Lower lobe of right lung (tissue), 2 donors: ENCODE data around the gene FOXJ3. TPM values are rescaled to one million over a fixed set of nuclear protein-coding genes. Genes with fewer than 3 reads are reported as not detected.

Experiments used
- ATAC-seq, 2 donors: fragments of 200-7000 bp; cut with Tn5 transposase; one replicate each; pipeline ENCODE4 v1.9.1; 2020 to 2022; ENCODE audit warnings: mild to moderate bottlenecking in 2 of 2, moderate library complexity in 2 of 2
- DNase-seq: peaks from one replicate; pipeline ENCODE4 v3.0.0-alpha.2; 2020
- H3K27ac ChIP-seq: fragments of 200-600 bp; one replicate; pipeline ENCODE4 v1.8.0; 2022
- H3K27me3 ChIP-seq: fragments of 200-600 bp; one replicate; pipeline ENCODE4 v1.8.0; 2022; ENCODE audit warnings: low read depth
- H3K36me3 ChIP-seq: fragments of 200-600 bp; one replicate; pipeline ENCODE4 v1.8.0; 2022; ENCODE audit warnings: mild to moderate bottlenecking
- H3K4me1 ChIP-seq: fragments of 200-600 bp; one replicate; pipeline ENCODE4 v1.8.0; 2022
- H3K4me3 ChIP-seq: fragments of 200-600 bp; one replicate; pipeline ENCODE4 v1.8.0; 2022; ENCODE audit warnings: mild to moderate bottlenecking
- H3K9me3 ChIP-seq: fragments of 200-600 bp; one replicate; pipeline ENCODE4 v1.8.0; 2022
- CTCF ChIP-seq: fragments of 200-600 bp; IDR thresholded peaks from one replicate; pipeline ENCODE4 v1.8.0; 2022; ENCODE audit warnings: antibody characterized with exemption, mild to moderate bottlenecking
- intact Hi-C: fragments of 100-400 bp; cut with DNase I; formaldehyde crosslinking; loops from one replicate; pipeline ENCODE4 v1.11.0; 2022
- total RNA-seq: library from RNA; stranded (reverse); fragmentation: NEBNext Ultra II Directional; extraction: Animal tissue kit (Norgen Biotek cat#: 25700); gene quantifications from one replicate; pipeline ENCODE4 v1.2.1, GENCODE V29; 2021
- donor health status: DM: no; HTN: yes; CAD: no; lungs with severe emphysema.

FOXJ3 gene
- total RNA-seq, 1 donor from 2014 or later, result 44.0 TPM

DNA sequence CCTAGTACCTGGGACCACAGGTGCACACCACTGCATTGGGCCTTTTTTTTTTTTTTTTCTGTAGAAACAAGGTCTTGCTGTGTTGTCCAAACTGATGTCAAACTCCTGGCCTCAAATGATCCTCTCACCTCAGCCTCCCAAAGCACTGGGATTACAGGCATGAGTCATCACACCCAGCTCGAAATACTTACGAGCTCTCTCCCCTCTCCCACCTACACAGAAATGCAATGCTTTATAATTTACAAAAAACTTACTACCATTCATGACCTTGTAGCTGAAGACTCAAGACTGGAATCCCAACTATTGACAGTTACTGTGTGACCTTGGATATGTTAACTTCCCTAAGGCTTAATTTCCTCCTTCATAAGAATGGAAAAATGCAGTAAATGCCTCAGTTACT is 18.7 kb downstream of the FOXJ3 start:
- no peak overlapping the region for H3K4me3 ChIP-seq
- no peak overlapping the region for H3K27ac ChIP-seq
- ATAC-seq, result no peak
- DNase-seq, result no peak
- intact Hi-C loops, result no loop called here
- H3K9me3 ChIP-seq, result no peaks in the 10 kb centered on the region
- H3K4me1 ChIP-seq, result peaks cover 68% of the 10 kb centered on the region
- no peak for TF ChIP-seq CTCF
- no peaks in the 10 kb centered on the region for H3K27me3 ChIP-seq
- no peaks in the 10 kb centered on the region for H3K36me3 ChIP-seq

DNA sequence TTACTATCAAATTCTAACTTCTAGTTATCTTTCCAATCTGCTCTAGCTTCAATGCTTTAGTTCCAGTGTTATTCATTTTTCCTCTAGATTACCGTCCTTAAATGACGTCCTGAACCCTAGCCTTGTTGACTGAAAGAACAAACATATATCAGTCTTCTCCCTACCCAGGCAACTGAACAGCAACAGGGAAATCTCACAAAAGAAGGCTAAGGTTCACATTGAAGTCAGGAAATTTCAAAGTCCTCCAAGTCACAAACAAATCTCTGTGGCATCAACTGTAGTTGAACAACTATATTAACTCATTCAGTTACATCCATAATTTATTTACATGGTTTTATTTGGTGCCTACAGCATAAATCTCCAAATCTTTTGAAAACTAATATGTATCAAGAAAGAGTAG is 19.5 kb downstream of the FOXJ3 start:
- Histone ChIP-seq H3K4me3 (no peak overlapping the region), H3K9me3 (no peaks in the 10 kb centered on the region), H3K27ac (no peak overlapping the region), H3K27me3 (no peaks in the 10 kb centered on the region), H3K4me1 (peaks cover 60% of the 10 kb centered on the region), H3K36me3 (peaks cover 1% of the 10 kb centered on the region)
- DNase-seq, result no peak
- intact Hi-C loops, result no loop called here
- ATAC-seq, result no peak
- TF ChIP-seq CTCF, result no peak

DNA sequence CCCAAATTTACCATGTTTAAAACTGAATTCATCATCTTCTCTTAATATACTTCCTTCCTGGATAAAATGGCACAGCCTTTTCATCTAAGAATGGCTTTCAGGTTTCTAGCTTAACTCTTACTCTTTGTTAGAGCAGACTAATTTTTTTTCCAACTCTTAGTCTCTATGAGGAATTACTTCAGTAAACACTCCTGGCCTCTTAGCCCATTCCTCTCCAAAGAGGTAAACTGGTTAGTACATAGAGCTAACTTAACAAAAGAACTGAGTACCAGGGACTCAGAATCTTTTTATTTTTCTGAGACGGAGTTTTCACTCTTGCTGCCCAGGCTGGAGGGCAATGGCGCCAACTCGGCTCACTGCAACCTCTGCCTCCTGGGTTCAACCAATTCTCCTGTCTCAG is 21.1 kb downstream of the FOXJ3 start:
- H3K4me3 ChIP-seq, result no peak overlapping the region

DNA sequence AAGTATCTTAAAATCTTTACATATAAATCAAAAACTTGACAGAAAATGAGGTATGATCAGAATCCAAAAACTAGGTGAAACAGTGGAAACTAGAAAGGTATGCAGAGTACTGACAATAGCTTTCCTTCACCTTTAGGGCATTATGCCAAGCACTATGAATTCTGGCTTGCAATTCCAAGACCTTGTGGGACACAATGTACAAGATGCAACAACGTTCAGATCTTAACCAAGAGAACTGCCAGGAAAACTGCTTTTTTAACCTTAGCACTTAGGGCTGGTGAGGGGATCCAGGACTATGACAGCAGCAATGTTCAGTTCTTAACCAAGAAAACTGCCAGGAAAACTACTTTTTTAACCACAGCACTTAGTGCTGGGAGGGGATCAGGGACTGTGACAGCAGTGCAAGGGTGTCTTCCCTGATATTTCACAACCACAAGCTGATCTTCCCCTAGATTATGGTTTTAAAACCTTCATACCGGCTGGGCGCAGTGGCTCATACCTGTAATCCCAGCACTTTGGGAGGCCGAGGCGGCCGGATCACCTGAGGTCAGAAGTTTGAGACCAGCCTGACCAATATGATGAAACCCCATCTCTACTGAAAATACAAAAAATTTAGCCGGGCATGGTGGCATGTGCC is 22.3 kb downstream of the FOXJ3 start:
- intact Hi-C loops, result no loop called here
- no peaks in the 10 kb centered on the region for H3K27me3 ChIP-seq
- H3K27ac ChIP-seq, result no peak overlapping the region
- H3K4me1 ChIP-seq, result peaks cover 42% of the 10 kb centered on the region
- no peaks in the 10 kb centered on the region for H3K9me3 ChIP-seq
- peaks cover 11% of the 10 kb centered on the region for H3K36me3 ChIP-seq
- TF ChIP-seq CTCF, result no peak
- ATAC-seq (peak; percentile 42 to 52), DNase-seq (no peak)
- H3K4me3 ChIP-seq, result no peak overlapping the region

More for the DNA sequence above, 21.1 kb downstream of the FOXJ3 start:
- ATAC-seq (peak; percentile 75 to 86), DNase-seq (no peak)
- intact Hi-C loops, result no loop called here
- Histone ChIP-seq H3K9me3 (no peaks in the 10 kb centered on the region), H3K27ac (peak overlapping the region; percentile 25), H3K36me3 (peaks cover 11% of the 10 kb centered on the region), H3K4me1 (peaks cover 45% of the 10 kb centered on the region), H3K27me3 (no peaks in the 10 kb centered on the region)
- TF ChIP-seq CTCF, result no peak

- Histone ChIP-seq H3K9me3 (no peaks in the 10 kb centered on the region), H3K27me3 (no peaks in the 10 kb centered on the region), H3K4me3 (no peak overlapping the region), H3K36me3 (peaks cover 11% of the 10 kb centered on the region), H3K27ac (no peak overlapping the region), H3K4me1 (peaks cover 42% of the 10 kb centered on the region)
- intact Hi-C loops, result no loop called here
- ATAC-seq, result no peak
- DNase-seq, result no peak
- TF ChIP-seq CTCF, result no peak
Measured at GRCh38 chr1:42311897-42312296, 23.1 kb downstream of the FOXJ3 start.
